Measurements from ENCODE around the gene PTPDC1. TPM values are rescaled to one million over a fixed set of nuclear protein-coding genes. Genes with fewer than 3 reads are reported as not detected.

PTPDC1 gene
- total RNA-seq, 4 donors from 2014 or later, result 4.3 to 11.4 (median 10.2) TPM

- no peak for DNase-seq
- Histone ChIP-seq H3K36me3 (no peaks in the 10 kb centered on the region), H3K27me3 (no peaks in the 10 kb centered on the region), H3K4me1 (peaks cover 0 to 6% of the 10 kb centered on the region in 2 donors), H3K27ac (no peak overlapping the region), H3K9me3 (no peaks in the 10 kb centered on the region), H3K4me3 (no peak overlapping the region)
- TF ChIP-seq CTCF (IDR thresholded peaks at IDR 0.05 in 4 of 5, conservative IDR thresholded peaks at IDR 0.05 in 1 of 5), result no peak
- TF ChIP-seq POLR2A (IDR thresholded peaks at IDR 0.05), result no peak
- in situ Hi-C loops (cut with MboI; ENCODE audit: low sequenced_read_pairs in 4 of 4) (no loop called here), intact Hi-C loops (cut with DNase I; ENCODE audit: low total_unique reads) (no loop called here)
- ATAC-seq, result no peak
Observed at GRCh38 chr9:94054716-94055115, 29.5 kb upstream of the PTPDC1 start.

- peaks cover 0 to 6% of the 10 kb centered on the region in 2 donors for H3K4me1 ChIP-seq
- no peaks in the 10 kb centered on the region for H3K36me3 ChIP-seq
- no peak for ATAC-seq
- no peak for DNase-seq
- no peak overlapping the region for H3K4me3 ChIP-seq
- no peaks in the 10 kb centered on the region for H3K27me3 ChIP-seq
- in situ Hi-C loops (cut with MboI; ENCODE audit: low sequenced_read_pairs in 4 of 4) (no loop called here), intact Hi-C loops (cut with DNase I; ENCODE audit: low total_unique reads) (no loop called here)
- H3K27ac ChIP-seq, result no peak overlapping the region
- H3K9me3 ChIP-seq, result no peaks in the 10 kb centered on the region
- TF ChIP-seq CTCF (IDR thresholded peaks at IDR 0.05 in 4 of 5, conservative IDR thresholded peaks at IDR 0.05 in 1 of 5) (no peak), POLR2A (IDR thresholded peaks at IDR 0.05) (no peak)
Observed at GRCh38 chr9:94056442-94056974, 27.8 kb upstream of the PTPDC1 start.

GRCh38 chr9:94057918-94058317, 26.3 kb upstream of the PTPDC1 start:
- H3K9me3 ChIP-seq, result no peaks in the 10 kb centered on the region
- intact Hi-C loops (cut with DNase I; ENCODE audit: low total_unique reads), result no loop called here
- H3K4me1 ChIP-seq, result peaks cover 0 to 6% of the 10 kb centered on the region in 2 donors
- no peak overlapping the region for H3K27ac ChIP-seq
- in situ Hi-C loops (cut with MboI; ENCODE audit: low sequenced_read_pairs in 4 of 4), result no loop called here
- DNase-seq (no peak), ATAC-seq (no peak)
- no peaks in the 10 kb centered on the region for H3K36me3 ChIP-seq
- no peak for TF ChIP-seq CTCF (IDR thresholded peaks at IDR 0.05 in 4 of 5, conservative IDR thresholded peaks at IDR 0.05 in 1 of 5)
- TF ChIP-seq POLR2A (IDR thresholded peaks at IDR 0.05), result no peak
- no peaks in the 10 kb centered on the region for H3K27me3 ChIP-seq
- no peak overlapping the region for H3K4me3 ChIP-seq

- H3K27me3 ChIP-seq, result no peaks in the 10 kb centered on the region
- no peak for ATAC-seq
- in situ Hi-C loops (cut with MboI; ENCODE audit: low sequenced_read_pairs in 4 of 4) (no loop called here), intact Hi-C loops (cut with DNase I; ENCODE audit: low total_unique reads) (no loop called here)
- DNase-seq, result no peak
- H3K36me3 ChIP-seq, result no peaks in the 10 kb centered on the region
- TF ChIP-seq CTCF (IDR thresholded peaks at IDR 0.05 in 4 of 5, conservative IDR thresholded peaks at IDR 0.05 in 1 of 5) (no peak), POLR2A (IDR thresholded peaks at IDR 0.05) (no peak)
- H3K4me1 ChIP-seq, result no peaks in the 10 kb centered on the region
- H3K4me3 ChIP-seq, result no peak overlapping the region
- no peak overlapping the region for H3K27ac ChIP-seq
- no peaks in the 10 kb centered on the region for H3K9me3 ChIP-seq
Observed at GRCh38 chr9:94061864-94062263, 22.4 kb upstream of the PTPDC1 start.

- H3K27me3 ChIP-seq, result no peaks in the 10 kb centered on the region
- DNase-seq (peak; percentile 56 to 72), ATAC-seq (peak; percentile 84 to 91)
- intact Hi-C loops (cut with DNase I; ENCODE audit: low total_unique reads), result loop anchor here (1.0 kb wide), 1 partner anchor 148 kb away; no protein-coding TSS in a partner anchor
- in situ Hi-C loops (cut with MboI; ENCODE audit: low sequenced_read_pairs in 4 of 4), result loop anchor here in 2 of 4 donors (5.0 kb wide), 1 partner anchor 147 kb away; no protein-coding TSS in a partner anchor
- no peaks in the 10 kb centered on the region for H3K4me1 ChIP-seq
- TF ChIP-seq POLR2A (IDR thresholded peaks at IDR 0.05) (no peak), CTCF (IDR thresholded peaks at IDR 0.05 in 4 of 5, conservative IDR thresholded peaks at IDR 0.05 in 1 of 5) (peak; percentile 72 to 91 (median 86))
- no peak overlapping the region for H3K4me3 ChIP-seq
- no peaks in the 10 kb centered on the region for H3K36me3 ChIP-seq
- H3K9me3 ChIP-seq, result no peaks in the 10 kb centered on the region
- peak overlapping the region in 2 of 4 donors; percentile 1 to 18 for H3K27ac ChIP-seq
Observed at GRCh38 chr9:94065535-94065961, 18.7 kb upstream of the PTPDC1 start.
